HG02970 (cell line): ENCODE data around the gene GABPB2.

Experiments
- ATAC-seq: cut with Tn5 transposase; IDR thresholded peaks from one replicate; pipeline ENCODE4 v1.9.1; 2021; ENCODE audit warnings: mild to moderate bottlenecking, moderate library complexity, moderate number of reproducible peaks; ENCODE audit not compliant: unreplicated experiment, low FRiP score

GABPB2 gene

DNA sequence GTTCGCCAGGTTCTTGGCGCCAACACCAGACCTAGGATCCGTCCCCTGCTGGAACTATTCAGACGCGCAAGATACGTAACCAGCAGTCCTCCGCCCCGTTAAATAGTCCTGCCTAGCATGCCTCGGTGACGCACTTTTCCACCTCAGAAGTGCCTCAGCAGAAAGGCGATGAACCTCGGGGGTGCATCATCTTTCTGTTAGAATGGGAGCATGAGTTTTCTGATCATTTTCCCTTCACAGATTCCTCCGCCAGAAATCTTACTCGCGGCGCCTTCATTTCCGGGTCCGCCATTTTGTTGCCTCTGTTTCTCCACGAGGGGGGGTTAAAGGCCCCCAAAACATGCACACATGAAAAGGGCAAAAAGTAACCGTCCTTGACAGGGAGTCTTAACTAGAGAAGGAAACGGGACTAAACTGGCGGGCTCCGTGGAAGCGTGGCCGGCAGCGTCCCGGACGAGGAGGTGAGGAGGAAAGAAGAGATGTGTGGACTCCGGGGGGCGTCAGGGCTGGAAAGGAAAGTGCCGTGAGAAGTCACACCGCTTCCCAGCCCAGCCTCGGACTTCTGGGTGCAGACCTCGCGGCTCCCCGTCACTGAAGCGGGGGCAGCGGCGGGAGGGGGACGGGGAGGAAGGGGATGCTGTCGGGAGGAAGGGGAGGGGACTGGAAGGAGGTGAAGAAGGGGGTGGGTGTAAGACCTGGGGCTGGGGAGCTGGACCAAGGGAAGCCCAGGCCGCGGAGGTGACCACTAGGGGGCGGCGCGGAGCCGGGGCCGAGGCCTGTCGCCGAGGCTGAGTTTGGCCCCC is at the start of gene GABPB2:
Gene GABPB2 (plus strand): TSS at position 288 of the 803 bp plus-strand sequence. CDS start 17,429 bp downstream, outside the sequence.
- ATAC-seq: peak; percentile 78

GRCh38 chr1:151024540-151025146 is 45.9 kb upstream of the GABPB2 start:
- no peak for ATAC-seq

DNA sequence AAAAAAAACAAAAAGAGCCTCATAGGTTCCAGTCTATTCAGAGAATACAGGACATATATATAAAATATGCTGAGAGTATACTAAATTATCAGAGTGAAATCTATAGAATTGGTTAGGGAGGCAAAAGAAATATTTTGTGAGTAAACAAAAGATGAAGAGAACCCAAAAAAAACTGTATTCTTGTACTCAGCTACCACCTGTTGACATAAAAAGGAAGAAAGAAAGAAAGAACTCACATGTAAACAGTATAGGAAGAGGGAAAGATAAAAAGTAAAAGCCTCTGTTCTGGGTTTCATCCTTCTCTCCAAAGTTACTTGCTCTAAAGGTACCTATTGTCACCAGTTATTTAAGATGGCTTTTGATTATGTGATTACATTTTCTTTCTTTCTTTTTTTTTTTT is 44.1 kb upstream of the GABPB2 start:
- ATAC-seq: no peak

DNA sequence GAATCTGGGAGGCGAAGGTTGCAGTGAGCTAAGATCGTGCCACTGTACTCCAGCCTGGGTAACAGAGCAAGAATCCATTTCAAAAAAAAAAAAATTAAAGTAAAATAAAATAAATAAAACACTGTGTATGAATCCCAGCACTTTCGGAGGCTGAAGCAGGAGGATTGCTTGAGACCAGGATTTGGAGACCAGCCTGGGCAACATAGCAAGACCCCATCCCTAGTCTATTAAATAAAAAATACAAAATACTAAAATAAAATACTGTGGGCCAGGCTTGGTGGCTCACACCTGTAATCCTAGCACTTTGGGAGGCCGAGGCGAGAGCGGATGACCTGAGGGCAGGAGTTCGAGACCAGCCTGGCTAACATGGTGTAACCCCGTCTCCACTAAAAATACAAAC is 38.4 kb upstream of the GABPB2 start:
- no peak for ATAC-seq

- ATAC-seq: no peak
Observed at GRCh38 chr1:151035167-151035566, 35.4 kb upstream of the GABPB2 start.

GRCh38 chr1:151036356-151036755 is 34.2 kb upstream of the GABPB2 start, which contains the start of gene BNIPL:
BNIPL (plus strand) TSS chr1:151036586; CDS start chr1:151036726, 140 bp downstream.
- no peak for ATAC-seq

- no peak for ATAC-seq
Observed at GRCh38 chr1:151037032-151037431, 33.5 kb upstream of the GABPB2 start.

- ATAC-seq: no peak
Observed at GRCh38 chr1:151039521-151039920, 31.0 kb upstream of the GABPB2 start.

- no peak for ATAC-seq
Observed at GRCh38 chr1:151043163-151043562, 27.4 kb upstream of the GABPB2 start.

DNA sequence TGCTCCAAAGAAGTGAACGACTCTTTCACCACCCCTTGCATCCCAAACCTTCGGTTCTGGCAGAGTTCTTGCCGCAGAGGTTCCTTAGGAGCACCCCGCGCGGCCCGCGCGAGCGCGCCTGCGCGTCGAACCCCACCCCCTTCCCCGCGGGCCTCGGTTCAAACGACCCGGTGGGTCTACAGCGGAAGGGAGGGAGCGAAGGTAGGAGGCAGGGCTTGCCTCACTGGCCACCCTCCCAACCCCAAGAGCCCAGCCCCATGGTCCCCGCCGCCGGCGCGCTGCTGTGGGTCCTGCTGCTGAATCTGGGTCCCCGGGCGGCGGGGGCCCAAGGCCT is 23.0 kb upstream of the GABPB2 start, which contains the start of gene C1orf56:
Gene C1orf56 (plus strand): TSS at position 161 of the 334 bp plus-strand sequence. CDS start 97 bp downstream, at position 258.
- no peak for ATAC-seq

GRCh38 chr1:151047925-151048644 is 22.5 kb upstream of the GABPB2 start:
- no peak for ATAC-seq

- ATAC-seq: no peak
Observed at GRCh38 chr1:151048645-151049032, 21.9 kb upstream of the GABPB2 start.

- no peak for ATAC-seq
Observed at GRCh38 chr1:151049458-151049857, 21.1 kb upstream of the GABPB2 start.

DNA sequence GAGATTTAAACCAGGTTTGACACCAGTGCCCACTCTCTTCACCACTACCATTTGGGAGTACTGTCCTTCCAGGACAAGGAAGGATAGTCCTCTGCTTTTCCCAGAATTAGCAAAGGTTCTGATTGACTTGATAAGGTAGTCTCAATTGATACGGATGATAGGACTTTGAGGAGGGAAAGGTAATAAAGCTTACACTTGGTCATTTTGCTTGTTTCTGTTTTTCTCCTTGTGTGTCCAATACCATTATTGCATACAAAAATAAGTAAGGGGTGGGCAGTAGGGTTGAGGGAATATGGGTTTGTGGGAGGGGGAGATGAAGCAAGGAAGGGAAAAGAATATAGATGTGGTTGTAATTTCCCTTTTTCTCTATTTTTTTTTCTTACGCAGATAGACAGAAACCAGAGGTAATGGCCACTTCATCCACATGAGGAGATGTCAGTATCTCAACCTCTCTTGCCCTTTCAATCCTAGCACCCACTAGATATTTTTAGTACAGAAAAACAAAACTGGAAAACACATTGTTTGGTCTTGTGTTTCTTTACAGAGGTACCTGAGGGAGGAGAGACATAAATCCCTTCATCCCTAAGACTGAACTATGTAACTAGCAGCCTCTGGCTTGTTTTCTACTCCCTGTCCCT is 20.4 kb upstream of the GABPB2 start:
- no peak for ATAC-seq

- no peak for ATAC-seq
Observed at GRCh38 chr1:151051356-151052009, 19.1 kb upstream of the GABPB2 start.

GRCh38 chr1:151054971-151055547 is 15.5 kb upstream of the GABPB2 start:
- ATAC-seq: no peak

DNA sequence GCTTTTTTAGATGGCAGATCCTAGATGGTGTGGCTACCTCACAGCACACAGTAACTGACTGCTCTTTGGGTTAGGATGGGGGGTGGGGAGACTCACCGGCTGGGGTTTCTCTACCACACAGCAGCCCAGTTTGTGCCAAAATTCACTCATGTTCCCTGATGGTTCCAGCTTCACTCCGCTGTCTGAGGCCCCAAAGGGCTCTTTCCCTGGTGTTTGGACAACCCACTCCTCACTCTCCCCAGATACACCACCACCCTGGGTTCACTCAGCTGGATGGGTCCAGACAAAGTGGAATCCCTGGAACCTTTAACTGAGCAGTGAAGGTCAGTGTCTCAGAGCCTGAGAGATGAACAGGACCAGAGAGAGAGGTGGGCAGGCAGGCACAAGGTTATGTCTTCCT is 15.0 kb upstream of the GABPB2 start:
- ATAC-seq: no peak

DNA sequence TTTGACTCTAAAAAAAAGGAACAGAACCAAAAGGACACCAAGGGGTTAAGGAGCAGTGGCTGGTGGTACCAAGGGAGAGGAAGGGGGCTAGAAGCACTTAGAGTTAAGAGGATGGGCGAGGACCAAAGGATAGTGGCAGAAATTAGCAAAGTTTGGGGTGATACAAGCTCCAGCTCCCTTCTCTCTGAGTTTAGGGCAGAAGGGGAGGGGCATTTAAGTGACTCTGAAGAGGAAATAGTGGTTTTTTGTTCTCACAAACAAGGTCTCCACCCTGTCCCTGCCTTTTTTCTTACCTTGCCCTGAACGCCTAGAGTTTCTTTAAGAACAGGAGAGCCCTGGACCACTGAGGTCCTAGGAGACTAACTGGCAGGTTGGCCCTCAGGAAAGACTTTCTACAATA is 14.4 kb upstream of the GABPB2 start:
- ATAC-seq: no peak

- no peak for ATAC-seq
Observed at GRCh38 chr1:151058692-151059091, 11.9 kb upstream of the GABPB2 start.
